Caki2 (cell line): ENCODE results near the gene GLIS1. TPM values are rescaled to one million over a fixed set of nuclear protein-coding genes. Genes with fewer than 3 reads are reported as not detected.
"Not testable (repeated sequence)": the region's sequence is repeated elsewhere in the genome, so short reads cannot be mapped to it uniquely, and the experiment has no call there.

ENCODE experiments used
- DNase-seq: peaks from one replicate; pipeline ENCODE4 v3.0.0-alpha.2; 2015; ENCODE audit warnings: low read depth
- in situ Hi-C: cut with HindIII; loops from 2 replicates; pipeline ENCODE4 v1.10.0; 2016; ENCODE audit warnings: low sequenced_read_pairs, low pct_unique_long_range_greater_than_20kb, mixed read lengths
- total RNA-seq: library from RNA; depleted of rRNA; stranded (reverse); fragments of >200 nt; shearing (Covaris generic); gene quantifications from 2 replicates; pipeline ENCODE4 v1.2.3, GENCODE V29; 2014; ENCODE audit warnings: low replicate concordance; rRNA removed

Gene GLIS1
- 0.03 and 0.26 TPM in 2 replicates for total RNA-seq

- peak; percentile 78 for DNase-seq
- in situ Hi-C loops = no loop called here
Measured at GRCh38 chr1:53739109-53739681, at the start of gene GLIS1. Gene GLIS1, minus strand, starts transcription at chr1:53739164. Its CDS starts 1,100 bp downstream, at chr1:53738064.

- in situ Hi-C loops = no loop called here
- no peak for DNase-seq
Measured at GRCh38 chr1:53787655-53788054, 48.7 kb upstream of the GLIS1 start.

GRCh38 chr1:53783056-53783455, 44.1 kb upstream of the GLIS1 start:
- no peak for DNase-seq
- in situ Hi-C loops = no loop called here

GRCh38 chr1:53781654-53782053, 42.7 kb upstream of the GLIS1 start:
- in situ Hi-C loops = no loop called here
- no peak for DNase-seq

- DNase-seq = no peak
- in situ Hi-C loops = no loop called here
Measured at GRCh38 chr1:53777272-53777671, 38.3 kb upstream of the GLIS1 start.

- in situ Hi-C loops = no loop called here
- DNase-seq = no peak
Measured at GRCh38 chr1:53771648-53772047, 32.7 kb upstream of the GLIS1 start.

GRCh38 chr1:53769780-53770179, 30.8 kb upstream of the GLIS1 start:
- in situ Hi-C loops = no loop called here
- DNase-seq = no peak

- no peak for DNase-seq
- in situ Hi-C loops = no loop called here
Measured at GRCh38 chr1:53769184-53769583, 30.2 kb upstream of the GLIS1 start.

GRCh38 chr1:53766831-53767405, 28.0 kb upstream of the GLIS1 start:
- in situ Hi-C loops = no loop called here
- no peak for DNase-seq

GRCh38 chr1:53766194-53766742, 27.3 kb upstream of the GLIS1 start:
- no peak for DNase-seq
- in situ Hi-C loops = no loop called here

- in situ Hi-C loops = no loop called here
- DNase-seq = peak; percentile 14
Measured at GRCh38 chr1:53765657-53766056, 26.7 kb upstream of the GLIS1 start.

GRCh38 chr1:53763911-53764310, 24.9 kb upstream of the GLIS1 start:
- in situ Hi-C loops = no loop called here
- DNase-seq = no peak

GRCh38 chr1:53763461-53763860, 24.5 kb upstream of the GLIS1 start:
- DNase-seq = no peak
- in situ Hi-C loops = no loop called here

- in situ Hi-C loops, DNase-seq: not testable (repeated sequence)
Measured at GRCh38 chr1:53760497-53760896, 21.5 kb upstream of the GLIS1 start.

- DNase-seq = no peak
- in situ Hi-C loops = no loop called here
Measured at GRCh38 chr1:53755874-53756273, 16.9 kb upstream of the GLIS1 start.

- in situ Hi-C loops = no loop called here
- DNase-seq = peak; percentile 43
Measured at GRCh38 chr1:53754484-53755312, 15.7 kb upstream of the GLIS1 start.

GRCh38 chr1:53752281-53752680, 13.3 kb upstream of the GLIS1 start:
- in situ Hi-C loops = no loop called here
- DNase-seq = no peak

- no peak for DNase-seq
- in situ Hi-C loops = no loop called here
Measured at GRCh38 chr1:53747841-53748240, 8.9 kb upstream of the GLIS1 start.

- in situ Hi-C loops = no loop called here
- DNase-seq = no peak
Measured at GRCh38 chr1:53740621-53741105, 1.7 kb upstream of the GLIS1 start.
